Activated CD8-positive, alpha-beta memory T cell treated with anti-CD3 and anti-CD28 coated beads for 4 hours (primary cell): Measurements from ENCODE around the gene ZNF823.
"Not testable (repeated sequence)": the region's sequence is repeated elsewhere in the genome, so short reads cannot be mapped to it uniquely, and the experiment has no call there.

ENCODE experiments used
- DNase-seq, 2 donors: peaks; one replicate each; pipeline ENCODE4 v3.0.0-alpha.2; 2020; ENCODE audit warnings: low read depth in 2 of 2

The ZNF823 gene

DNA sequence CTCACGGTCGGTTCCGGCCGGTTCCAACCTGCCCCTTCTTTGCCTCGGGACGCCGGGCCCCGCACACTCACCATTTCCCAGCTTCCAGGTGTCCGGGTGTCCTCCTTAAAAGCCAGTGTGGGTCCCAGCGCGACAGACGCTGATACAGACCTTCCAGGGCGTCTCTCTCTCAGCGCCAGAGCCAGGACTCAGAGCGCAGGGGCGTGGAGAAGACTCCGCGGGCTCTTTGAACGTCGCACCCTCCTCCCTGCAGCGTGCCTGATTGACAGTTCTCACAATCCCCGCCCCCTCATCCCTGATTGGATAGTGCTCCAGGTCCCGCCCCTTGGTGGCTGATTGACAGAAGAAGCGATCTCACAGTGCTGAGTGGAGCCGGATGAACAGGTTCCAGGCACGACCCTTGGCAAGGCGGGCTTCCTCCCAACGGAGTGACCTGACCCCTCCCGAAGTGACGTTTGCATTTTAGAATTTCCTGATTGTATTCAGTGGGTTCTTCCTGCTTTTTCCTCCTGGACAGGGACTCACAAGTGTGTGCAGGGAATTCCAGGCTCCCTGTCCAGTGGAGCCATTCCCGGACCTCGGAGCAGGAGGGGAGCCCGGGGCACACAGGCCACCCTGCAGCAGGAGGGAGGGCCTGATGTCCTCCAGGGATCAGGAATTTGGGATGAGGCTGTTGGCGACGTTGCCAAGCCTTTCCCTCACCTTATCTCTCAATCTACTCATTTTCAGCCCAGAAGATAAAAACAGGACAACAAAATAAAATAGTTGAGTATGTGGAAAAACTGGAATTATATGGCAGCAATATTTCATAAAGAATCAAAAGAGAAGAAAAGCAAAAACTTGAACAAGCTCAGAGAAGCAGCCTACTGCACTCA lies at the start of gene ZNF823:
TSS of gene ZNF823 (minus strand) at position 201 of the 875 bp plus-strand sequence. CDS start at position 74, 127 bp downstream.
- DNase-seq = peak; percentile 93 to 95

GRCh38 chr19:11787536-11787935 lies 48.8 kb upstream of the ZNF823 start:
- DNase-seq = no peak

- no peak for DNase-seq
These were observed 45.6 kb upstream of the ZNF823 start for GRCh38 chr19:11784356-11784755.

DNA sequence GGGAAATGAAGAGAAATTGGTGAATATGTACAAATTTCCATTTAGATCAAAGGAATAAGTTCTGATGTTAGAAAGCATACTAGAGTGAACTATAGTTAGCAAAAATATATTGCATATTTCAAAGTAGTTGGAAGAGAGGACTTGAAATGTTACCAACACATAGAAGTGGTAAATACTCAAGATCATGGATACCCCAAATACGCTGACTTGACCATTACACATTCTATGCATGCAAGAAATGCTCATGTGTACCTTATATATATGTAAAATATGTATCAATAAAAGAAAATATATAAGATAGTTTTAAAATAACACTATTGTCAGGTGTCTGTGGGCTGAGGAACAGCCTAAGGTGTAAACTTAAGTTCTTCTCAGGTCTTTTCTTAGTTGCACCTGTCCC lies 45.0 kb upstream of the ZNF823 start:
- DNase-seq = no peak

DNA sequence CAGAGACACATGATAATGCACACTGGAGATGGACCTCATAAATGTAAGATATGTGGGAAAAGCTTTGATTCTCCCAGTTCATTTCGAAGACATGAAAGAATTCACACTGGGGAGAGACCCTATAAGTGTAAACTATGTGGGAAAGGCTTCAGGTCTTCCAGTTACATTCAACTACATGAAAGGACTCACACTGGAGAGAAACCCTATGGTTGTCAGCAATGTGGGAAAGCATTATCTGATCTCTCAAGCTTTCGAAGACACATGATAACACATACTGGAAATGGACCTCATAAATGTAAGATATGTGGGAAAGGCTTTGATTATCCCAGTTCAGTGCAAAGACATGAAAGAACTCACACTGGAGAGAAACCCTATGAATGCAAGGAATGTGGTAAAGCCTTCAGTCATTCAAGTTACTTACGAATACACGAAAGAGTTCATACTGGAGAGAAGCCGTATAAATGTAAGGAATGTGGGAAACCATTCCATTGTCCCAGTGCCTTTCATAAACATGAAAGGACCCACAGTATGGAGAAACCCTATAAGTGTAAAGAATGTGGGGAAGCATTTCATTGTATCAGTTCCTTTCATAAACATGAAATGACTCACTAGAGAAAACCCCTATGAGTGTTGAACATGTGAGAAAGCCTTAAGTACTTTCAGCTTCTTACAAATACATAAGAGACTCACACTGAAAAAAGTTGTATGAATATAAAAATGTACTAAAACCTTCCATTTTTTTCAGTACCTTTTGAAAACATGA lies 42.7 kb upstream of the ZNF823 start:
- DNase-seq = no peak

DNA sequence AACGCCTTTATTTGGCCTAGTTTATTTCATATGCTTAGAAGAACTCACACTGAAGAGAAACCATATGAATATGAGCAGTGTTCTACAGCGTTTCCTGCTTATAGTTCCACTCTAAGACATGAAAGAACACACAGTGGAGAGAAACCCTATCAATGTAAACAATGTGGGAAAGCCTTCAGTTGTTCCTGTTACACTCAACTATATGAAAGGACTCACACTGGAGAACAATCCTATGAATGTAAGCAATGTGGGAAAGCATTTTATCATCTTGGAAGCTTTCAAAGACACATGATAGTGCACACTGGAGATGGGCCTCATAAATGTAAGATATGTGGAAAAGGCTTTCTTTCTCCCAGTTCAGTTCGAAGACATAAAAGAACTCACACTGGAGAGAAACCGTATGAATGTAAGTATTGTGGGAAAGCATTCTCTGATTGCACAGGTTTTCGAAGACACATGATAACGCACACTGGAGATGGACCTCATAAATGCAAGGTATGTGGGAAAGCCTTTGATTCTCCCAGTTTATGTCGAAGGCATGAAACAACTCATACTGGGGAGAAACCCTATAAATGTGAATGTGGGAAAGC lies 41.8 kb upstream of the ZNF823 start:
- DNase-seq = no peak

DNA sequence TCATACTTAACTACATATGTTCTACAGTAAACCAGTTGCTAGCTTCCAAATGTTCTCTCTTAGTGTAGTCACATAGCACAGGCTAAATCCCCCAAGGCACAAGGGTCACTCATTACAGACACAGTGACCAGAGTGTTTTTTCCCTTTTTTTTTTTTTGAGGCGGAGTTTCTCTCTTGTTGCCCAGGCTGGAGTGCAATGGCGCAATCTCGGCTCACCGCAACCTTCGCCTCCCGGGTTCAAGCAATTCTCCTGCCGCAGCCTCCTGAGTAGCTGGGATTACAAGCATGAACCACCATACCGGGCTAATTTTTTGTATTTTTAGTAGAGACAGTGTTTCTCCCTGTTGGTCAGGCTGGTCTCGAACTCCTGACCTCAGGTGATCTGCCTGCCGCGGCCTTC lies 37.9 kb upstream of the ZNF823 start:
- DNase-seq = not testable (repeated sequence)

- not testable (repeated sequence) for DNase-seq
These were observed 32.8 kb upstream of the ZNF823 start for GRCh38 chr19:11771520-11771919.

DNA sequence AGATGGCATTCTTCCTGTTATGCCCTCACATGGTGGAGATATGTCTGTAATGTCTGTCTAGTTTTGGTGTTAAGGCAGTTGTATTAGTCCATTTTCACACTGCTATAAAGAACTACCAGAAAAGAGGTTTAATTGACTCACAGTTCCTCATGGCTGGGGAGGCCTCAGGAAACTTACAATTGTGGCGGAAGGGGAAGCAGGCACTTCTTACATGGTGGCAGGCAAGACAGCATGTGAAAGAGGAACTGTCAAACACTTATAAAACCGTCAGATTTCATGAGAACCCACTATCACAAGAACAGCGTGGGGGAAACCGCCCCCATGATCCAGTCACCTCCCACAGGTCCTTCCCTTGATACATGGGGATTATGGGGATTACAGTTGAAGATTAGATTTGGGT lies 31.2 kb upstream of the ZNF823 start:
- no peak for DNase-seq

- no peak for DNase-seq
These were observed 28.9 kb upstream of the ZNF823 start for GRCh38 chr19:11767633-11768133.

DNA sequence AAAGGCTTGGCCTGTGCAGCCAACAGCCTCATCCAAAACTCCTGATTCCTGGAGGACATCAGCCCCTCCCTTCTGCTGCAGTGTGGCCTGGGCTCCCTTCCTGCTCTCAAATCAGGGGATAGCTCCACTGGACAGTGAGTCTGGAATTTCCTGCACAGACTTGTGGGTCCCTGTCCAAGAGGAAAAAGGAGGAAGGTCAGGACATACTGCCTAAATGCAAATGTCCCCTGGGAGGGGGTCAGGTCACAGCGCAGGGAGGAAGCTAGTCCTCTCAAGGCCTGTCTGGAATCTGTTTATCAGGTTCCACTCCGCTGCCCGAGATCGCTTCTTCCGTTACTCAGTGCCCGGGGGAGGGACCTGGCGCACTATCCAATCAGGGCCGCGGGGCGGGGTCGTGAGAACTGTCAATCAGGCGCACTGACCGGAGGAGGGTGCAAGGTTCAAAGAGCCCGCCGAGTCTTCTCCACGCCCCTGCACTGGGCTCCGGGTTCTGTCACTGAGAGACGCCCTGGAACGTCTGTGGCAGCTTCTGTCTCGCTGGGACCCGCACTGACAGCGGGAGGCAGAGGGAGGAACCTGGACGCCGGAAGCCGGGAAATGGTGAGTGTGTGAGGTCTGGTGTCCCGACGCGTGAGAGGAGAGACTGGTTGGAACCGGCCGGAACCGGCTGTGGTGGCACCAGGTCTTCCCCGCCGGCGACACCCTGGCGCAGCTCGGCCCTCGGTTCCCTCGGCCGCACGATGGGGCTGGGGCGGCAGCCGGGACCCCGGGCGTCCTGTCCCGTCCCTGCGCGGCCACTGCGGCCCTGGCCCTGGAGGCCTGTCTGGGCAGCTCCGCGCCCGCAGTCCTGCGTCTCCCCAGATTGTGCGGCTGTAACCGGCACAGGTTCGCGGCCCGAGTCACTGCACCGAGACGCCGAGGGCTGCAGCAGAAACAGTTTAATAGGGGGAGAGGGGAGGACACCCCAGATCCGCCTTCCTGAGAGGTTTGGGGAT lies 28.1 kb upstream of the ZNF823 start, which contains the start of gene ZNF441:
TSS of gene ZNF441 (plus strand) at position 404 of the 995 bp plus-strand sequence. CDS start at position 598, 194 bp downstream.
- DNase-seq = peak; percentile 84 to 86

DNA sequence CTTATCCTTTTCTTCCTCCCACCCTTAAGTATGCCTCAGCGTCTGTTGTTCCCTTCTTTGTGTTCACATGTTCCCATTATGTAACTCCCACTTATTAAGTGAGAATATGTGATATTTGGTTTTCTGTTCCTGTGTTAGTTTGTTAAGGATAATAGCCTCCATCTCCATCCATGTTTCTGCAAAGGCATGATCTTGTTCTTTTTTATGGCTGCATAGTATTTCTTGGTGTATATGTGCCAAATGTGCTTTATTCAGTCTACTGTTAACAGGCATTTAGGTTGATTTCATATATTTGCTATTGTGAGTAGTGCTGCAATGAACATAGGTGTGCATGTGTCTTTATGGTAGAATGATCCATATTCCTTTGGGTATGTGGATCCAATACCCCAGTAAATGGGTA lies 24.9 kb upstream of the ZNF823 start:
- no peak for DNase-seq

GRCh38 chr19:11763117-11763516 lies 24.4 kb upstream of the ZNF823 start:
- DNase-seq = no peak

DNA sequence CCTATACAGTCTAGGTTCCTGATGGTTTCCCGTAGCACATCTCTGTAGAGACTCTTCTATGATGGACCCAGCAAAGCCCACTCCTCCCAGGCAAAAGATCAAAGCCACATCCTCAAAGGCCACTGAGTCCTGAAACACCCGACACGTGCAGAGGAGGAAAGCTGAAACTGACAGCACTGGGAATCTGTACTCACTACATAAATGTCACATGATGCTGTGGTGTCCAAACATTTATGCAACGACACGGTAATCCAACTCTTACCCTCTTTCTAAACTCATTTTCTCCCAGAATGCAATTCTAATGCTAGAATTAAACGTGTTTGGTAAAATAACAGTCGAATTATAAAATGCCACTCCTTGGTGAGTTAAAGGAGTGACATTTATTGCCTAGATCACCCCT lies 21.1 kb upstream of the ZNF823 start:
- no peak for DNase-seq

DNA sequence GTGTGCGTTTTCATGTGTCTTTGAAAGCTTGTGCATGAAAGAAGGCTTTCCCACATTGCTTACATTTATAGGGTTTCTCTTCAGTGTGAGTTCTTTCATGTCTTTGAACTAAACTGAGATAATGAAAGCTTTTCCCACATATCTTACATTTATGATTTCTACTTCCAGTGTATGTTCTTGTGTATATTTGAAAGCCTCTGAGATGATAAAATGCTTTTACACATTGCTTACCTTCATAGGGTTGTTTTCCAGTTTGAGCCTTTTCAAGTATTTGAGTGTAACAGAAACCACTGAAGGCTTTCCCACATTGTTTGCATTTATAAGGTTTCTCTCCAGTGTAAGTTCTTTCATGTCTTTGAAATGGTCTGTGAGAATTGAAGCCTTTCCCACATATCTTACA lies 18.2 kb upstream of the ZNF823 start:
- no peak for DNase-seq

DNA sequence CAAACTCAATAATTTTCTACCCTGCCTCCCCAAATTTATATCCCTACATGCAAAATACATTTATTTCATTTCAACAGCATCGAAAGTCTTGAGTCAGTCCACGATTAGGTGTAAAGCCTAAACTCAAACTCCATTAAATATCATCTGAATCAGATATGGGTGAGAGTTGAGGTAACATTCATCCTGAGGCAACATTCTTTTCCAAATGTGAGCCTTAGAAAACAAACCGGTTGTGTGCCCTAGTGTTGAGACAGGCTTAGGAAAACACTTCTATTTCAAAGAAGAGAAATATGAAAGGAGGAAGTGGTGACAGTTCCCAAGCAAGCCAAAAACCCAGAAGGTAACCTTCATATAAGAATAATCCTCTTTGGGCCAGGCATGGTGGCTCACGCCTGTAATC lies 15.9 kb upstream of the ZNF823 start:
- DNase-seq = no peak

DNA sequence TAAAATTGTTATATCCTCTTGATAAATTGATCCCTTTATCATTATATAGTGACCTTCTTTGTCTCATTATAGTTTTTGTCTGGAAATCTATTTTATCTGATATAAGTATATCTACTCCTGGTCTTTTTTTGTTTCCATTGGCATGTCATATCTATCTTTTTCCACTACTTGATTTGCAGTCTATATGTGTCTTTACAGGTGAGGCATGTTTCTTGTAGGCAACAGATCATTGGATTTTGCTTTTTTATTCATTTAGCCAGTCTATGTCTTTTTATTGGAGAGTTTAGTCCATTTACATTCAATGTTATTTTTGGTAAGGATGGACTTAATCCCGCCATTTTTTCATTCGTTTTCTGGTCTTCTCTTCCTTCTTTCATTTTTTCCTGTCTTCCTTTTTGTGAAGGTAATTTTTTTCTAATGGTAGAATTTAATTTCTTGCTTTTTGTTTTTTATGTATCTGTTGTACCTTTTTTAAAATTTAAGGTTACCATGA lies 13.5 kb upstream of the ZNF823 start:
- DNase-seq = no peak

- DNase-seq = no peak
These were observed 11.0 kb upstream of the ZNF823 start for GRCh38 chr19:11749751-11750150.

- DNase-seq = no peak
These were observed 8.5 kb upstream of the ZNF823 start for GRCh38 chr19:11747277-11747676.

DNA sequence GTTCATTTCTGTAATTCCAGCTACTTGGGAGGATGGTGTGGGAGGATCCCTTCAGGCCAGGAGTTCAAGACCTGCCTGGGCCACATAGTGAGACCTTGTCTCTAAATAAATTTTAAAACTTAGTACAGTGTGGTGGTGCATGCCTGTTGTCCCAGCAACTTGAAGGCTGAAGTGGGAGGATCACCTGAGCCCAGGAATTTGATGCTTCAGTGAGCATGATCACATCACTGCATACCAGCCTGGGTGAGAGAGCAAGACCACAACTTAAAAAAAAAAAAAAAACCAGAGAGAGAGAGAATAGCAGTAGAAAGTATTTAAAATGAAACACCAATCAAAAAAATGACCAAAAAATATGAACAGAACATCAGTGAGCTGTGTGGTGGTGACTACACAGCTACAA lies 7.1 kb upstream of the ZNF823 start:
- DNase-seq = no peak
